Caco-2 (cell line): ENCODE results near the gene NHSL2. TPM values are rescaled to one million over a fixed set of nuclear protein-coding genes. Genes with fewer than 3 reads are reported as not detected.

ENCODE experiments used
- BruUV-seq: library from RNA; stranded (reverse); fragments of 400-500 nt; replicated peaks from 2 replicates; lab custom pipeline; 2021; lab: Mats Ljungman, UMichigan
- CTCF ChIA-PET: fragments of 300-600 bp; sonication (Branson Sonifier 250); formaldehyde crosslinking; loops from one replicate; lab custom pipeline; 2022; ENCODE audit warnings: antibody characterized with exemption; lab: Charles Lee
- POLR2A ChIA-PET: fragments of 300-600 bp; sonication (Branson Sonifier 250); formaldehyde crosslinking; loops from one replicate; lab custom pipeline; 2022; ENCODE audit warnings: antibody characterized with exemption; lab: Charles Lee
- DNase-seq, 2 experiments: peaks; one replicate each; pipeline versions ENCODE4 v3.0.0 to v3.0.0-alpha.2; 2020 to 2022
- H3K27me3 ChIP-seq: replicated peaks from 2 replicates; pipeline ENCODE4 v1.6.0; 2011; ENCODE audit warnings: low read length; ENCODE audit not compliant: control insufficient read depth, insufficient read depth
- H3K36me3 ChIP-seq: 2 replicates; pipeline ENCODE4 v1.5.1; 2011; ENCODE audit warnings: low read length; ENCODE audit not compliant: control insufficient read depth, insufficient read depth
- H3K4me1 ChIP-seq: fragments of 250-450 bp; sonication (Bioruptor Pico); 2 replicates; pipeline ENCODE4 v1.5.1; 2020; ENCODE audit warnings: mild to moderate bottlenecking
- H3K4me3 ChIP-seq: 2 replicates; pipeline ENCODE4 v1.5.1; 2011; ENCODE audit warnings: low read depth, mild to moderate bottlenecking, control low read depth, low read length
- H3K9me3 ChIP-seq: fragments of 250-450 bp; sonication (Bioruptor Pico); 2 replicates; pipeline ENCODE4 v1.5.1; 2020; ENCODE audit warnings: mild to moderate bottlenecking, moderate library complexity
- H3K27ac Mint-ChIP-seq: one replicate; pipeline ENCODE4 v1.8.0; 2022; ENCODE audit warnings: mixed read lengths; ENCODE audit not compliant: unreplicated experiment
- H3K27me3 Mint-ChIP-seq: one replicate; pipeline ENCODE4 v1.8.0; 2022; ENCODE audit warnings: mixed read lengths; ENCODE audit not compliant: insufficient read depth, unreplicated experiment
- H3K36me3 Mint-ChIP-seq: one replicate; pipeline ENCODE4 v1.8.0; 2022; ENCODE audit warnings: mild to moderate bottlenecking, mixed read lengths; ENCODE audit not compliant: insufficient read depth, unreplicated experiment
- H3K4me1 Mint-ChIP-seq: one replicate; pipeline ENCODE4 v1.8.0; 2022; ENCODE audit warnings: low read depth, mixed read lengths; ENCODE audit not compliant: unreplicated experiment
- H3K4me3 Mint-ChIP-seq: one replicate; pipeline ENCODE4 v1.8.0; 2022; ENCODE audit warnings: mild to moderate bottlenecking, moderate library complexity, mixed read lengths; ENCODE audit not compliant: unreplicated experiment
- H3K9me3 Mint-ChIP-seq: one replicate; pipeline ENCODE4 v1.8.0; 2022; ENCODE audit warnings: mixed read lengths; ENCODE audit not compliant: unreplicated experiment
- CTCF ChIP-seq, 2 experiments: fragments of 200-600 bp in 1 of 2; IDR thresholded peaks; 1 replicate in 1 of 2; 2 replicates in 1 of 2; pipeline versions ENCODE4 v1.5.1 to v1.8.0; 2011 to 2022; ENCODE audit warnings: antibody characterized with exemption in 1 of 2, control low read depth in 1 of 2, inconsistent platforms in 1 of 2, low read depth in 1 of 2, low read length in 1 of 2, mild to moderate bottlenecking in 1 of 2, moderate library complexity in 1 of 2; ENCODE audit not compliant: insufficient read depth in 1 of 2, severe bottlenecking in 1 of 2, unreplicated experiment in 1 of 2
- intact Hi-C: fragments of 100-400 bp; cut with micrococcal nuclease; formaldehyde crosslinking; loops from one replicate; pipeline ENCODE4 v1.10.0; 2022; ENCODE audit not compliant: unreplicated experiment
- total RNA-seq: library from RNA; stranded (reverse); gene quantifications from 2 replicates; pipeline ENCODE4 v1.2.3, GENCODE V29; 2022

Gene NHSL2
- total RNA-seq, 1 experiment from 2014 or later = 0.18 TPM

GRCh38 chrX:72046447-72046846 lies 135.8 kb downstream of the NHSL2 start:
- no peaks in the 10 kb centered on the region for H3K4me1 ChIP-seq
- no peaks in the 10 kb centered on the region for H3K9me3 ChIP-seq
- H3K9me3 Mint-ChIP-seq = no peaks in the 10 kb centered on the region
- H3K27me3 Mint-ChIP-seq = no peaks in the 10 kb centered on the region
- DNase-seq = no peak
- H3K36me3 ChIP-seq = no peaks in the 10 kb centered on the region
- H3K36me3 Mint-ChIP-seq = no peaks in the 10 kb centered on the region
- no peak overlapping the region for H3K4me3 Mint-ChIP-seq
- POLR2A ChIA-PET = no interaction called here
- no peaks in the 10 kb centered on the region for H3K4me1 Mint-ChIP-seq
- BruUV-seq = no TSS peak
- no peaks in the 10 kb centered on the region for H3K27me3 ChIP-seq
- CTCF ChIA-PET = no interaction called here
- H3K4me3 ChIP-seq = no peak overlapping the region
- no peak for TF ChIP-seq CTCF (IDR thresholded peaks at IDR 0.05; ENCODE audit: insufficient read depth in 1 of 2, low read depth in 1 of 2, low read length in 1 of 2, severe bottlenecking in 1 of 2, unreplicated experiment in 1 of 2)
- intact Hi-C loops = loop anchor here (5.0 kb wide), 1 partner anchor 36 kb away; no protein-coding TSS in a partner anchor
- no peak overlapping the region for H3K27ac Mint-ChIP-seq

- Histone ChIP-seq H3K4me1 (no peaks in the 10 kb centered on the region), H3K27me3 (no peaks in the 10 kb centered on the region), H3K9me3 (no peaks in the 10 kb centered on the region), H3K4me3 (no peak overlapping the region), H3K36me3 (no peaks in the 10 kb centered on the region)
- Mint-ChIP-seq H3K36me3 (no peaks in the 10 kb centered on the region), H3K9me3 (no peaks in the 10 kb centered on the region), H3K4me1 (no peaks in the 10 kb centered on the region), H3K4me3 (no peak overlapping the region), H3K27me3 (no peaks in the 10 kb centered on the region), H3K27ac (no peak overlapping the region)
- ChIA-PET CTCF (no interaction called here), POLR2A (no interaction called here)
- intact Hi-C loops = loop anchor here (1.0 to 5.0 kb wide), 3 partner anchors 34 to 78 kb away; no protein-coding TSS in a partner anchor
- TF ChIP-seq CTCF (IDR thresholded peaks at IDR 0.05; ENCODE audit: insufficient read depth in 1 of 2, low read depth in 1 of 2, low read length in 1 of 2, severe bottlenecking in 1 of 2, unreplicated experiment in 1 of 2) = no peak
- BruUV-seq = no TSS peak
- DNase-seq = peak; percentile 24 to 36
Measured at GRCh38 chrX:72048510-72049455, 138.1 kb downstream of the NHSL2 start.

GRCh38 chrX:72050011-72050410 lies 139.4 kb downstream of the NHSL2 start:
- H3K27ac Mint-ChIP-seq = no peak overlapping the region
- no peaks in the 10 kb centered on the region for H3K4me1 Mint-ChIP-seq
- BruUV-seq = no TSS peak
- TF ChIP-seq CTCF (IDR thresholded peaks at IDR 0.05; ENCODE audit: insufficient read depth in 1 of 2, low read depth in 1 of 2, low read length in 1 of 2, severe bottlenecking in 1 of 2, unreplicated experiment in 1 of 2) = no peak
- no peaks in the 10 kb centered on the region for H3K9me3 ChIP-seq
- POLR2A ChIA-PET = no interaction called here
- H3K36me3 ChIP-seq = no peaks in the 10 kb centered on the region
- no peaks in the 10 kb centered on the region for H3K4me1 ChIP-seq
- CTCF ChIA-PET = no interaction called here
- no peak for DNase-seq
- intact Hi-C loops = no loop called here
- no peak overlapping the region for H3K4me3 Mint-ChIP-seq
- H3K9me3 Mint-ChIP-seq = no peaks in the 10 kb centered on the region
- no peaks in the 10 kb centered on the region for H3K27me3 ChIP-seq
- H3K4me3 ChIP-seq = no peak overlapping the region
- H3K36me3 Mint-ChIP-seq = no peaks in the 10 kb centered on the region
- no peaks in the 10 kb centered on the region for H3K27me3 Mint-ChIP-seq
